K562 (cell line): Measurements from ENCODE around the gene B4GALT5. TPM values are rescaled to one million over a fixed set of nuclear protein-coding genes. Genes with fewer than 3 reads are reported as not detected.

Experiments
- CBFA2T3 ChIP-seq: fragments of 450-650 bp; IDR thresholded peaks from 2 replicates; pipeline ENCODE4 v1.6.1; 2017
- GABPB1 ChIP-seq: sonication (generic); formaldehyde crosslinking; IDR thresholded peaks from 2 replicates; pipeline ENCODE4 v1.8.0; 2022; ENCODE audit warnings: mild to moderate bottlenecking, missing genetic modification reagents
- GTF2A2 ChIP-seq: IDR thresholded peaks from 2 replicates; pipeline ENCODE4 v1.6.1; 2016; ENCODE audit warnings: mild to moderate bottlenecking, missing genetic modification characterization, missing compliant biosample characterization
- HNRNPL ChIP-seq: fragments of 200-400 bp; formaldehyde crosslinking; IDR thresholded peaks from 2 replicates; pipeline ENCODE4 v1.6.1; 2017; ENCODE audit warnings: low read depth, mild to moderate bottlenecking, low read length
- ILF3 ChIP-seq: fragments of 450-650 bp; IDR thresholded peaks from 2 replicates; pipeline ENCODE4 v1.6.1; 2018; ENCODE audit warnings: antibody characterized with exemption, mild to moderate bottlenecking, moderate library complexity, borderline replicate concordance
- PBX2 ChIP-seq, 2 experiments: IDR thresholded peaks in 1 of 2; conservative IDR thresholded peaks in 1 of 2; 2 replicates each; pipeline ENCODE4 v1.6.1; 2016; ENCODE audit warnings: low read depth in 2 of 2, mild to moderate bottlenecking in 1 of 2, missing compliant biosample characterization in 1 of 2, missing genetic modification characterization in 1 of 2, moderate library complexity in 1 of 2
- POLR2A ChIP-seq: fragments of 450-650 bp; conservative IDR thresholded peaks from 2 replicates; pipeline ENCODE4 v1.6.1; 2016
- SIX5 ChIP-seq, 2 experiments: IDR thresholded peaks; 2 replicates each; pipeline ENCODE4 v1.6.1; 2011; ENCODE audit warnings: low read length in 2 of 2, borderline replicate concordance in 1 of 2, low read depth in 1 of 2, mild to moderate bottlenecking in 1 of 2, moderate library complexity in 1 of 2; ENCODE audit not compliant: insufficient read depth in 1 of 2
- ZNF212 ChIP-seq: fragments of 450-650 bp; formaldehyde crosslinking; IDR thresholded peaks from 2 replicates; pipeline ENCODE4 v1.4.0; 2020; ENCODE audit warnings: mild to moderate bottlenecking
- ZNF224 ChIP-seq: sonication (generic); formaldehyde crosslinking; IDR thresholded peaks from 2 replicates; pipeline ENCODE4 v1.8.0; 2022; ENCODE audit warnings: mild to moderate bottlenecking, missing genetic modification reagents
- ZNF561 ChIP-seq: fragments of 450-650 bp; formaldehyde crosslinking; conservative IDR thresholded peaks from 2 replicates; pipeline ENCODE4 v1.4.0; 2020; ENCODE audit warnings: mild to moderate bottlenecking, moderate library complexity
- polyA plus RNA-seq, 8 experiments: library from polyadenylated mRNA; depleted of rRNA in 4 of 8; stranded (reverse) in 5 of 8; unstranded in 3 of 8; fragments of >200 nt; fragmentation: Nextera tagmentation in 2 of 8; fragmentation: Illumina TruSeq in 1 of 8; extraction: Ambion mirVana in 2 of 8; extraction: Trizol in 1 of 8; gene quantifications; 2 replicates each; pipeline versions ENCODE4 v1.2.1 to v1.2.3, GENCODE V29; 2011 to 2014; ENCODE audit warnings: inconsistent platforms in 1 of 8, missing spikeins in 1 of 8
- total RNA-seq, 7 experiments: library from RNA; depleted of rRNA in 6 of 7; stranded (reverse); fragments of >200 nt in 6 of 7; fragmentation: Illumina TruSeq in 2 of 7; extraction: Trizol in 2 of 7; gene quantifications; 2 replicates each; pipeline versions ENCODE4 v1.2.1 to v1.2.3, GENCODE V29; 2011 to 2021; ENCODE audit warnings: low replicate concordance in 1 of 7

B4GALT5 gene
- total and polyA plus RNA-seq, 9 of the 15 experiments (the other 6 are each of a cell fraction or from before 2014, with no cell fraction given), result 8.5 to 32.6 (median 23.4) TPM

- no peak for TF ChIP-seq PBX2 (CRISPR knock-in tag; IDR thresholded peaks at IDR 0.05; ENCODE audit: low read depth)
- TF ChIP-seq PBX2 (tag; conservative IDR thresholded peaks at IDR 0.05; ENCODE audit: low read depth), result peak; percentile 58
- TF ChIP-seq GABPB1 (CRISPR knock-in tag), result no peak
- no peak for TF ChIP-seq SIX5 (IDR thresholded peaks at IDR 0.05; ENCODE audit: borderline replicate concordance in 1 of 2, insufficient read depth in 1 of 2, low read depth in 1 of 2, low read length in 2 of 2)
- no peak for TF ChIP-seq ZNF561 (CRISPR knock-in tag)
- no peak for TF ChIP-seq HNRNPL
- TF ChIP-seq ZNF224 (CRISPR knock-in tag), result no peak
- no peak for TF ChIP-seq ILF3
- no peak for TF ChIP-seq GTF2A2
- TF ChIP-seq POLR2A, result no peak
- TF ChIP-seq CBFA2T3, result peak; percentile 27
- no peak for TF ChIP-seq ZNF212 (CRISPR knock-in tag)
Measured at GRCh38 chr20:49687595-49688567, 25.8 kb downstream of the B4GALT5 start (continued).
